HL-60/S4 treated with phorbol 12-myristate 13-acetate at 8.2 ng/mL for 4 days and 3 days (cell line): ENCODE results near the gene ANKFN1.
"Not testable (repeated sequence)": the region's sequence is repeated elsewhere in the genome, so short reads cannot be mapped to it uniquely, and the experiment has no call there.

ENCODE experiments used
- in situ Hi-C: fragments of 300-500 bp; cut with MboI; formaldehyde crosslinking; loops from 2 replicates; pipeline ENCODE4 v1.15.0; 2022; ENCODE audit warnings: low sequenced_read_pairs

The ANKFN1 gene

DNA sequence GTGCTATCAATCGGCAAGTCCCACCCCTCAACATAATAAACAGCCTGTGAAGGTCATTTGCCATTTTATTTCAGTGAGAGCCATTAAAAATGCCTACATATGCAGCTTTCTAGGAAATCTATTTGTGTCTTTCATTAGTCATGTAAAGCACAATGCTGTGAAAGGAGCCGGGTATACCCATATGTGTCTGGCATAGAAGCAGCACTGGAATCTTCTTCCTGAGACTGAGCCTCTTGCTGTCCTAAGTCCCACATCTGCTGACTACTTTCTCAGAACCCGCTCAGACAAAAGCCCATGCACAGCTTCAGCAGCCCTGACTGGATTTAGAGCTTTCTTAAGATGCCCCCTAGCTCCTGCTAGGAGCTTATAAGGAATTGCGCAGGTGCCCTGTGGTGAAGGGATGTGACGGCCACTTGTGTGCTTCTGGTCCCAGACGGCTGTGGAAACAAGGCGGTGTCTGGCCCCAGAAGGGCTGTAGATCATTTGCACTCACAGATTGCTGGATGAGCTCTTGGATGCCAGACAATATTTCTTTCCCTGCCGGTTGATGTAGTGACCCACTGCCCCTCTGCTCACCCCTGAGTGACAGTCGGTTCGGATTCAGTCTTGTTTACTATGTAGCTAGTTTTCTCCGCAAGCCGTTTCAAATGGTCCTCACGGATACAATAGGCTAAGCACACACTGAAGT is 172.2 kb downstream of the ANKFN1 start:
- in situ Hi-C loops: no loop called here

DNA sequence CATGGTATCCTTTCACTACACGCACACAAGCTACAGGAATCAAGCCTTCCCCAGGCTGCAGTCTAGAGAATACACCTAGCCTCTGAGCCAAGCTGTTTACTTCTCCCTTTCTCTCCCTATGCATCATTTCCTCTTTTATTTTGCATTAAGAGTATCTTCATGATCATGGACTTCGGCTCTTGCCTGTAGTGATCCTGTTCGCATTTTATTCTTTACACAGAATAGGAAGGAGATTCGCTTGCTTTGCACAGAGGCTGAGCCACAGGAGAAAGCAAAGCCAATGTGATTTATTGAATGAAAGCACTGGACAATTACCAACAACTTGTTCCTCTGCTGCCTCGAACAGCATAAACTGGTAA is 172.7 kb downstream of the ANKFN1 start:
- in situ Hi-C loops: no loop called here

DNA sequence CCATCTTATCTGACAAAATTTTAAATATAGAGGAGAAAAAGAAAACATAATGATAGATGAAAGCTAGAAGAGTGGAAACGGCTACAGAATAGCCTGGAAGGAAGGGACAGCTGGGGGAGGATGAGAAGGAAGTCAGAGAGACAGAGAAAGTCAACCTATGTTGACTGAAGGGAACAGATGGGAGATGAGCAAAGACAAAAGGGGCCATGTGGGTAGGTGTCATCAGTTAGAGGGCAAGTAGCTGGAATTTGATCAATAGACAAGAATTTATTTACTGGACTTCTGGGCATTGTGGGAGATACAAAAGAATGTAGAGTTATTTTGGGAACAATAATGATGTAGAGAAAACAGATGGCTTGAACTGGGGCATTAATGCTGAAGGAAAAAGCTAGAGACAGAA is 194.4 kb downstream of the ANKFN1 start:
- in situ Hi-C loops: no loop called here

DNA sequence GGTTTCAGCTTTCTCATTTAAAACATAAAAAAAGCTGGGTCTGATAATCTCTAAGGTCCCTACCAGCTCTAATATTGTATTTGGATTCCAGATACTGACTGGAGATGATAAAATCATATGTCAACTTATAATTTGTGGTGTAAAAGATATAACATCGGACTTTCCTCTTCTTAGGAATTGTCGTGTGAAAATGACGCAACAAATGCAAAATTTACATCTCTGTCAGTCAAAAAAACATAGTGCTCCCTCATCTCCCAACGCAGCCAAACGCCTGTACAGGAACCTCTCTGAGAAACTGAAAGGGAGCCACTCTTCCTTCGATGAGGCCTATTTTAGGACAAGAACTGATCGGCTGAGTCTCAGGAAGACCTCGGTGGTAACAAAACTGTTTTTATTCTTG is 197.3 kb downstream of the ANKFN1 start:
- in situ Hi-C loops: no loop called here

DNA sequence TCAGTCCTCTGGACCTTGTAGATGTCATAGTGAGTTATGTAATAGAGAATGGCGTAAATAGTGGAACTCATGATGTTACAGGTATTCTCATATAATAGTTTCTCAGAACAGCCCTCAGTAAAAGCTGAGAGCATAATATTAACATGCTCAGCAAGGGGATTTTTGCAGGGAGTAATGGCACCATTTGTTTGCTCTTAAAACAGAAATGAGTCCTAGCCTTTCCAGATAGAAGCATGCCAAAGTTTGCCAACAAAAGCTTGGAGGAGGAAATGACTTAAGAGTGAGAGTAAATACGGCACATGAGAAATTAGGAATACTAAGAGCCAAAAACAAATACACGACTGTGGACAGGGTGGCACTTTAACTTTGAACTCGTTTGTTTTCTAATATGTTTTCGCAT is 198.4 kb downstream of the ANKFN1 start:
- in situ Hi-C loops: no loop called here

DNA sequence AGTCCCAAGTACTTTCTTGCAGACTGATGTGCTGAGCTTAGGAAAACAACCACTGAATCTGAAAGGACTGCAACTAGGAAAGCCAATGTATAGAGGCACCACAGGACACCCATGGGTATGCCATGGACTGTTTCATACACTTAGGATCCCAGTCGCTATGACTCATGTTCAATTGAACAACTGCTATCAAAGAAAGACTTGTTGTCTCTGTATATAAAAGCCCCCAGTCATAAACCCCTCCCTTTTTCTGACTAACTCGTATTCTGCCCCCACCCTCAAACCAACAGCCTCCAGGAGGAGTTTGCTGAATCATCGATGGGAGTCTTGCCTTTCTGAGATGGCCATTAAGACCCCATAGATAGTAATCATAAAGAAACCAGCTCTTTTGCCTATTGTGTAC is 205.4 kb downstream of the ANKFN1 start:
- in situ Hi-C loops: no loop called here

DNA sequence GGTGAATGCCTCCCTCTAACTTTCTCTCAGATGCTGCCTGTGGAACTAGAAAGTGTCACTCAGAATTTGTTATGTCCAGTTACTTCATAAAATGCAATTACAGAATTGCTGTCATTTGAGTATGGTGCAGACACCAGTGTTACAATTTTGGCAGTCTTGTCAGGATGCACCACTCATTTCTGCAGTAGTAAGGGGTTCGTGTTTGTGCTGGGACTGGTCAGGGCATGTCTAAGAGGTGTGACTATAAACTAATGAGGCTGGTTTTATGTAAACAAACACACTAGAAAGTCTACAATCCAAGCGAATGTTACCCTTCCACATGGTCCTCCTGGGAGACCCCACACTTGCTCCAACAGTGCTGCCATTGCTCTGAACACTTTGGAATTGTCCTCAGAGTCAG is 206.2 kb downstream of the ANKFN1 start:
- in situ Hi-C loops: no loop called here

DNA sequence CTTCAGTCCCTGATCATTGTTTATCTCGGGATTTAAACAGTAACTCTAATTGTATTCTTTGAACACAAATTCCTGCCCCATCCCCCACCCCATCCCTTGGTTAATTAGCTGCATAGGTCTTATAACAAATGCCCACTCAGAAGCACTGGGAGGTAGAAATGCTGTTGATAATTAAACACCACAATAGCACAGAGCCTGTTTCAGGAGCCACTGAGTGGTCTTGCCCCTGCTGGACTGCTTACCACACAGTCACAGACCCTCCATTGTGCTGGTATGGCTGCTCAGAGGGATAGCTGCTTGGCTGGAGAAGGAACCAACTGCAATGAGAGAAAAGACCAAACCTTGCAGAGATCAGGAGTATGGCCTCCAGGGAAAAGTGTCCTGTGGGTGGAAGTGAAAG is 214.1 kb downstream of the ANKFN1 start:
- in situ Hi-C loops: no loop called here

DNA sequence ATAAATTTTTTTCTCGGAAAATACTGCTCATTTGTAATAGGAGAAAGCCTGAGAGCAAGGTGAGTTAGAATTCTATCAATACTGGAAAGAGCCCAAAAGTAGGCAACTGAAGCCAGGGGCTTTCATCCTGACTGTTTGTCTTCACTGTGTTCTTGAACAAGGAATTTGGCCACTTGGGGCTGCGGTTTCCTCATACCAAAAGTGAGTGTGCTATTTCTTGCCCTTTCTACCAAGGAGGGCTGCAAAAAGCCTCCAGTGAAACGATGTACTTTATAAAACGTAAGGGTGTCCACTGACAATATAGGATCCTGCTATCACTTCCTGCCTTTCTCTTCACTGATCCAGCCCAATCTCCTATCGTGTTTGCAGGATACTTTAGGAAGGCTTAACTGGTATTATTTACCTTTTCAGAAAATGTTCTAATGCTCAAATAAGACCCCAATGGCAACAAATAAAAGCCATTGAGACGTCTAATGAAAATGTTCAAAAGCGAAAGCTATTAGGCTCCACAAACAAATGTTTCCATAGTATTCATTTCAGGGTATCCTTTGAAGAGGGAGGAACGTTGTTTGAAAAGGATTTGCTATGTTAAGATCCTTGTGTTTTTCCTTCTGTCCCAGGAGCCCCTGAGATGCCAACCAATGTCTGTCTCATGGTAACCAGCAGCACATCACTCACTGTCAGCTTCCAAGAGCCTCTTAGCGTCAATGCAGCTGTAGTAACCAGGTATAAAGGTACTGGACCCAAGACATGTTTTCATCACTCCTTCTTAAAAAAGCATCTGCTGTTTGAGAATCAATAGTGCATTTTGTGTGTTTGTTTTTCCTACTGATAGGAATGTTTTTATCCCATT is 220.9 kb downstream of the ANKFN1 start:
- in situ Hi-C loops: no loop called here

DNA sequence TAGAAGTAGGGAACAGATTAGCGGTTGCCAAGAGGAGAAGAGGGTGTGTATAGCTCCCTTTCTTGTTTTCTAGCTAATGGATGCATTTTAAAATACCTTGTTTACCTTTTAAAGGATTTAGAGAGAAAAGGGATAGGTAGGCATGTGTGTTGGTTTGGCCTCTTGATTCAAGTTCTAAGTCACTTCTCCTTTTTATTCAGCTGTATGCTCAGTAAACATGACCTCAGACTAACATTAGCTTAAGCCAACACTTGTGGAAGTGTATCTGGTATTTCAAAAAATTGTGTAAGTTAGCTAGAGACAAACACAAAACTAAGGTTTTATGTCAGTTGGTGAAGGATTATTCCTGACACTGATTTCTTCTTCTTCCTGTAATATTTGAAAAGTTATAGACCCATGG is 236.1 kb downstream of the ANKFN1 start:
- in situ Hi-C loops: no loop called here

DNA sequence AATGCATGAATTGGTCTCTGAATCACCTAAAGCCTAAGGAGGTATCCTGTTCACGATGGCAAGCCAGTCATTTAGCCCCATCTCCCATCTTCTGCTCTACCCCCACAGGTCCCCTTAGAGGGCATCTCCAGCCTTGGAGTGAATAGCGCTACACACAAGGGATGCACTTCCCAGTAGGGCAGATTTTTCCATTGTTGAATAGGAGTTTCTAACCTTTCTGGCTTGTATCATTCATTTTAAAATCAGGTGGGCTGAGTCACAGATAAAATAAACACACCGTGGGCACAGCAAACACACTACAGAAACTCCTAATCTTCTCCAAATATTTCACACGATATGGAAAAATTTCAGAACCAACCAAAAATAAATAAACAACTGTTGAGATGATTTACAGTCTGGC is 239.0 kb downstream of the ANKFN1 start:
- in situ Hi-C loops: no loop called here

DNA sequence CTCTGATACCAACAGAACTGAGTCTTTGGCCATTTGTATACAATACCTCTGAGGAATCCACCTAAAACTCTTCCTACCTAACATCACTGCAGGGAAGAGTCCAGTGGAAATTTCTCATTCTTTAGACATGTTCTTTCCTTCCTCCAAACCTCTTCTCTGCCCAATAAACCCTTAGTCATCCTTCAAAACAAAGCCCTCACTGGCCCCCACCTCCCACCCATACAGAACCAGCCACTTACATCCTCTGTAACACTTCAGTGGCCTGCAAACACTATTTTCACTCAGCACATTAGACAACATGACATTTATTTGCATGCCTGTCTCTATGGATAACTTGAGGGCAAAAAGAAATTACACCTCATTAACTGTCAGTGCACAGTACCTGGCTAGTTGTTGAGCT is 239.9 kb downstream of the ANKFN1 start:
- in situ Hi-C loops: no loop called here

DNA sequence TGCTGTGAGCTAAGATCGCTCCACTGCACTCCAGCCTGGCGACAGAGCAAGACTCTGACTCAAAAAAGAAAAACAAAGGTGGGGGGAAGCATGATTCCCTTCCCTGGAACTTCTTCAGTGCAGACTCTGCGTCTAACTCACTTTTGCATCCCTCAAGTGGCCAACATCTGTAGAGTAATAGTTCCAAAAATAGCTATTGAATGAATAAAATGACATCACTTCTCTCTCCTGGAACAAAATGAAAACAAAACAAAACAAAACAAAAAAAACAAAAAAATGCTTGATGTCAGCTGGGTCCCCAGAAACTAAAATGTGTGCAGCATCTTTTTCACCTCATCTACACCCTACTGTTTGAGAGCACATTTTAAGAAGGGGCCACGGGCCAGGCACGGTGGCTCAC is 242.5 kb downstream of the ANKFN1 start:
- in situ Hi-C loops: no loop called here

DNA sequence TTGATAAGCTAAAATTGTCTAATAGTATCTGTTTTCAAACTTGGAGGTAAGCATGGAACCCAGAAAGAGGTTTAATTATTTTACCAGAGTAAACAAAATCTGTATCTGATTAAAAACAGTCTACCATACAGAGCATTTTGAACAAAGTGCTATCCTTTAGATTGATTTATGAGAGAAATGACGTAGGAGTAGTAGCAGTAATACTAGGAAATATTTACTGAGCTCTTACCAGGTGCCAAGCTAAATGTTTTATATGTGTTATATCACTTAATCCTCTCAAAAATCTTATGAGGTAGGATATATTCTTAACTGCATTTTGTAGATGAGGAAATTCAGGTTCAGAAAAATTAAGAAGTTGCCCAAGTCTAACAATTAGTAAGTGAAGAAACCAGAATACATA is 253.8 kb downstream of the ANKFN1 start:
- in situ Hi-C loops: no loop called here

DNA sequence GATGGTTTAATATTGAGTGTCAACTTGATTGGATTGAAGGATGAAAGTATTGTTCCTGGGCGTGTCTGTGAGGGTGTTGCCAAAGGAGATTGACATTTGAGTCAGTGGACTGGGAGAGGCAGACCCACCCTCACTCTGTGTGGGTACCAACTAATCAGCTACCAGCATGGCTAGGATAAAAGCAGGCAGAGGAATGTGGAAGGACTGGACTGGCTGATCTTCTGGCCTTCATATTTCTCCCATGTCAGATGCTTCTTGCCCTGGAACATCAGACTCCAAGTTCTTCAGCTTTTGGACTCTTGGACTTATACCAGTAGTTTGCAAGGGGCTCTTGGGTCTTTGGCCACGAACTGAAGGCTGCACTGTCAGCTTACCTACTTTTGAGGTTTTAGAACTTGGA is 259.1 kb downstream of the ANKFN1 start:
- in situ Hi-C loops: not testable (repeated sequence)

DNA sequence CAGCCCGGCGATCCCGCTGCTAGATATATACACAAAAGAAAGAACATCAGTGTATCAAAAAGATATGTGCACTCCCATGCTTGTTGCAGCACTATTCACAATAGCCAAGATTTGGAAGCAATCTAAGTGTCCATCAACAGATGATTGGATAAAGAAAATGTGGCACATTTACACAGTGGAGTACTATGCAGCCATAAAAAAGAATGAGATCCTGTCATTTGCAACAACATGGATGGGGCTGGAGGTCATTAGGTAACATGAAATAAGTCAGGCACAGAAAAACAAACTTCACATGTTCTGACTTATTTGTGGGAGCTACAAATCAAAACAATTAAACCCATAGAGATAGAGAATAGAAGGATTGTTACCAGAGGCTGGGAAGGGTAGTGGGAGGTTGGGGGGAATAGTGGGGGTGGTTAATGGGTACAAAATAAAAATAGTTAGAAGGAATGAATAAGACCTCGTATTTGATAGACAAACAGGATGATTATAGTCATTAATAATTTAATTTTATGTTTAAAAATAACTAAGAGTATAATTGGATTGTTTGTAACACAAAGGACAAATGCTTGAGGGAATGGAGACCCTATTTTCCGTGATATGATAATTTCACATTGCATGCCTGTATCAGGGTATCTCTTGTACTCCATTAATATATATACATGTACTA is 263.5 kb downstream of the ANKFN1 start:
- in situ Hi-C loops: no loop called here

DNA sequence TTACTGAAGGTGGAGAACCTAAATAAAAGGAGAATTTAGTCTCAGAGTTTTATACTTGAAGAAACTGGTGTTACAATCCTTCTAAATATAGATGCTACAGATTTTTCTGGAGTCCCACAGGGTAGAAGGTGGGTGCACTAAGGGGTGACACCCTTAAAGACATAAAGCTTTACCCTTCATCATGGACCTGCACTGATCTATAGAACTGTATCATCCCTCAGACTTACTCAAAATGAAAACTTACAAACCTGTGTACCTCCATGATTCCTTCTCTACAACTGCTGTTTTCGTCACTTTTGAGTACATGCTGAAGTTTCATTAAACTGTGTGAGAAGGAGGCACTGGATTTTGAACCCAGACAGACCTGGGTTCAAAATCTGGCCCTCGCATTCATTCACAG is 270.7 kb downstream of the ANKFN1 start:
- in situ Hi-C loops: no loop called here

DNA sequence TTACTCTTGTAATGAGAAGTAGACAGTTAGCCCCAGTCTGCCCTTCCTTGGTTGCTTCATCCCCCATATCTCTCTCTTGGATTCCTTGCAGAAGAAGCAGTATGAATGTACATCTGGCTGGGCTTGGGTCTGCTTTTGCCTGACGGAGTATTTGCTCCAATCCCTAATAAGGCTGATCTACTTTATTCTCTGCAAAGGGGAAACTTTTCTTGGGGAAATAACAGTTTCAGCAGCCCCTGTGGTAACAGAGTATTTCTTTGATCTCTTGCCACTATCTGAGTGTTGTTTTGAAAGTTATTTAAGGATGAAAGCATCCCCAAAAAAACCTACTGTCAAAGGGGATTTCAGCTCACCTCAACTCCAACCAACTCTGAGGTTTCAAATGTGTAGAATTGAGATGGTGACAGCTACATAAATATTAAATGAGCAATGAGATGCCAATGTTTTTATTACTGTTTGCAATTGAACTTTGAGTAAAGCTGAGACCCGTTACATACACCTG is 271.3 kb downstream of the ANKFN1 start:
- in situ Hi-C loops: no loop called here

DNA sequence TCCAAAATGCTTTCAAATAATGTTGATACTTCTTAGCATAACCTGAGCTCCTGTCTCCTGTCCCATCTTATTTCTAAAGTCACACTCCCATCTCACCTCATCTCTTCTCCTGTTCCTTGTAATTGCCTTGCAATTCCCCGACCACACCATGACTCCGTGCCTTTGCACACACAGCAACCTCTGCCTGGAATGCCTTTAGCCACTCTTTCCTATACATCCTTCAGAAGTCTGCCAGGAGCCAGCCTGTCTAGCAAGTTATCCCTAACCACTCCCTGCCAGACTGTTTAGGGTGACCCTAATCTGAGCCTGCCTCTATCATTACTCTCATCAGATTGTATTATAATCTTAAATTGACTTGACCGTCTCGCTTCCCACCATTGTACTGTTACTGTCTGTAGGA is 272.2 kb downstream of the ANKFN1 start:
- in situ Hi-C loops: no loop called here

DNA sequence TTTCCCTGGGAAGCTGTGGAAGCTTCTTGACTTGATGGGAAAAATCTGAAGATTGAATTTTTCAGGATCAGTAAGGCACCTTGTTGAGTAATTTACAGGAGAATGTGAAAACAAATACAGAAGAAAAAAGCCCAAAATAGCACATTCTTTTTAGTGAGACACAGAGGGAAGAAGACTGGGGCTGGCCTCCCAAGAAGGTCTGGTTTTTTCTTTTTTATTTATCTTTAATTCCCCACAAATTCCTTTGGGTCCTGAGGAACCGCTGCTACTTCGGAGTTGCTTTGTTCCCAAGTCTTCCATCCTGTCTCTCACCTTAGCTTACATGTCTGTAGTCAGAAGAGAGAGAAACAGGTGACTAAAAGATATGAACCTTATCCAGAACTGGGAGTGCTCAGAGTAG is 273.6 kb downstream of the ANKFN1 start:
- in situ Hi-C loops: no loop called here

DNA sequence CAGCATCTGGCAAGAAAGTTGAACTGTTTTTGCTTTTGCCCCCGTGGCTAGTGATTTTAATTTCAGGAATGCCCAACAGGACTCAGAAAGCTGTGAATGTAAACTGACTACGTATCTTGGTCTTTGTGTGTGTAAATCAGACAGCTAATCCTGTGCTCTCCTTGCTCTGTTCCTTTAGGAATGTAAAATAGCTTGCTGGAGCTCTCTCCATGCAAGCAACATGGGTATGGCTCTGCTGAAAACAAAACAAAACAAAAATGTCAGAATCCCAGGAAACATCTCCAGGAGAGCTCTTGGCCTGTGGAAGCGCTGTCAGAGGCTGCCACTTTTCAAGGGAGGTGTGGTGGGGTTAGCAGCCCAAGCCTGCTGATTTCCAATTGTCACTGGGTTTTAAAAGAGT is 278.5 kb downstream of the ANKFN1 start:
- in situ Hi-C loops: no loop called here

DNA sequence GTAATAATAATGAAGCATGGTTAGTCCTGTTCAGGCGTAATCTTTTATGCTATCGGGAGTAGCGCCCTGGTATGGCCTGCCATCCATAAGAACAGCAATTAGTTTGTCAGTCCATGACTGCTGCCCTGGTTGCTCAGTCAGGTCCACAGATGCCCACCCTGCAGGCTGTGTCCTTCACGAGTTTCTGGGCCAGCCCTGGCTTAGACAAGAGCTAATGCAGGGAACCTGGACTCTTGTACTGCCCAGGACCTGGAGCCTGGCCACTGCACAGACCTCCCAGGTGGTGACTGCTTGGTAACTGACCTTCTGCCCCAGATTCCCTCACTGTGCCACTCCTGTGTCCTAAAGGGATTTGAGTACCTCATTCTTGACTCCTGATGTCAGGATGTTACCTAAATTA is 279.2 kb downstream of the ANKFN1 start:
- in situ Hi-C loops: no loop called here
